A549 (cell line): ENCODE measurements around the gene ZFP69.

ENCODE experiments used
- HDAC2 ChIP-seq: fragments of 200-600 bp; sonication (generic); IDR thresholded peaks from 2 replicates; pipeline ENCODE4 v1.6.1; 2016
- HMGXB4 ChIP-seq: fragments of 250-450 bp; sonication (Bioruptor Pico); IDR thresholded peaks from 2 replicates; pipeline ENCODE4 v1.5.0; 2021; ENCODE audit warnings: mild to moderate bottlenecking, moderate library complexity, borderline replicate concordance
- POLR2A ChIP-seq: IDR thresholded peaks from 2 replicates; pipeline ENCODE4 v1.6.1; 2012; ENCODE audit warnings: mild to moderate bottlenecking, low read length
- RFX5 ChIP-seq: fragments of 450-650 bp; IDR thresholded peaks from 2 replicates; pipeline ENCODE4 v1.7.1; 2014; ENCODE audit warnings: antibody characterized with exemption, mild to moderate bottlenecking, moderate library complexity

DNA sequence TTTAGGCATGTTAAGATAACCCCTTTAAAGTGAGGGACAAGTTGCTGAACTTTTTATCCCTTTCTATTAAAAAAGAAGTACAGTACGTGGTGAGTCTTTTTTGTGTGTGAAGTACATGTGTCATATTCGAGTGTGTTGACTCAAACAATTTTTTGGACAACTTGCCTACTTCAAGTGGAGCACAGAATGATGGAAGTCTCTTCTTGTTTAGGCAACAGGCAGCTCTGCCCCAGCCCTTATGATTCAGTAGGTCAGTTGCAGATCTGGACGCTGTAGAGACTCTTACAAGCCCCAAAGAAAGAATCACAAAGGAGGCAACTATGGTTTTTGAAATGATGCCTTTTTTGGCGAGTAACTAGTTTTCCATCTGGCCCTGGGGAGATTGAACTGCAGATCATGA is 41.2 kb upstream of the ZFP69 start:
- TF ChIP-seq RFX5 (no peak), HMGXB4 (CRISPR knock-in tag) (no peak), POLR2A (no peak), HDAC2 (no peak)
